Upper lobe of left lung (tissue), 6 donors: Measurements from ENCODE around the gene BNIP5. TPM values are rescaled to one million over a fixed set of nuclear protein-coding genes. Genes with fewer than 3 reads are reported as not detected.

ENCODE experiments used
- ATAC-seq, 2 donors: fragments of 200-7000 bp; cut with Tn5 transposase; one replicate each; pipeline ENCODE4 v1.9.1; 2022; ENCODE audit warnings: mild to moderate bottlenecking in 2 of 2, moderate library complexity in 2 of 2; ENCODE audit not compliant: low FRiP score in 2 of 2
- DNase-seq, 2 donors: peaks; one replicate each; pipeline ENCODE4 v3.0.0-alpha.2; 2019 to 2020
- H3K27ac ChIP-seq, 4 donors: fragments of 200-600 bp; sonication (generic); one replicate each; pipeline ENCODE4 v1.5.1; 2016 to 2019
- H3K27me3 ChIP-seq, 4 donors: fragments of 200-600 bp; sonication (generic); one replicate each; pipeline ENCODE4 v1.5.1; 2017 to 2019
- H3K36me3 ChIP-seq, 4 donors: fragments of 200-600 bp; sonication (generic); one replicate each; pipeline ENCODE4 v1.5.1; 2016 to 2019
- H3K4me1 ChIP-seq, 4 donors: fragments of 200-600 bp; sonication (generic); one replicate each; pipeline ENCODE4 v1.5.1; 2018 to 2019
- H3K4me3 ChIP-seq, 4 donors: fragments of 200-600 bp; sonication (generic); one replicate each; pipeline ENCODE4 v1.5.1; 2017 to 2019; ENCODE audit warnings: mild to moderate bottlenecking in 2 of 4, moderate library complexity in 1 of 4
- H3K9me3 ChIP-seq, 4 donors: fragments of 200-600 bp; sonication (generic); one replicate each; pipeline ENCODE4 v1.5.1; 2018 to 2019
- EP300 ChIP-seq, 4 donors: sonication (generic); formaldehyde crosslinking; IDR thresholded peaks; one replicate each; pipeline ENCODE4 v1.5.1; 2017; ENCODE audit warnings: antibody characterized with exemption in 4 of 4, control low read depth in 2 of 4
- POLR2A ChIP-seq, 4 donors: fragments of 450-650 bp; IDR thresholded peaks; one replicate each; pipeline ENCODE4 v1.5.1; 2016 to 2017; ENCODE audit warnings: antibody characterized with exemption in 4 of 4, mild to moderate bottlenecking in 2 of 4
- POLR2AphosphoS5 ChIP-seq, 2 donors: sonication (generic); formaldehyde crosslinking; IDR thresholded peaks; one replicate each; pipeline ENCODE4 v1.5.1; 2017; ENCODE audit warnings: antibody characterized with exemption in 2 of 2
- WGBS, 2 donors: methylation state at CpG; one replicate each; pipeline ENCODE4 v1.1.5; 2017 to 2018; 5-methylcytosine and 5-hydroxymethylcytosine counted together
- total RNA-seq, 6 donors: library from RNA; depleted of rRNA in 4 of 6; stranded (reverse); fragments of >200 nt in 4 of 6; gene quantifications; one replicate each; pipeline versions ENCODE4 v1.1.0 to v1.2.1, GENCODE V29; 2016 to 2021
- TF ChIP-seq, protein P1 (sequence below), 6 experiments: fragments of 450-650 bp in 4 of 6; fragments of 200-600 bp in 2 of 6; sonication (generic) in 2 of 6; IDR thresholded peaks; one replicate each; pipeline ENCODE4 v1.5.1; 2016 to 2019; ENCODE audit warnings: antibody characterized with exemption in 6 of 6
- donor health status: DM: no; HTN: no; CAD: no; lungs with moderate emphysema.
- donor health status: DM: no; HTN: yes; CAD: no; lungs with severe emphysema.

BNIP5 gene
- total RNA-seq, 6 donors from 2014 or later: 0.10 TPM; not detected in 5

DNA sequence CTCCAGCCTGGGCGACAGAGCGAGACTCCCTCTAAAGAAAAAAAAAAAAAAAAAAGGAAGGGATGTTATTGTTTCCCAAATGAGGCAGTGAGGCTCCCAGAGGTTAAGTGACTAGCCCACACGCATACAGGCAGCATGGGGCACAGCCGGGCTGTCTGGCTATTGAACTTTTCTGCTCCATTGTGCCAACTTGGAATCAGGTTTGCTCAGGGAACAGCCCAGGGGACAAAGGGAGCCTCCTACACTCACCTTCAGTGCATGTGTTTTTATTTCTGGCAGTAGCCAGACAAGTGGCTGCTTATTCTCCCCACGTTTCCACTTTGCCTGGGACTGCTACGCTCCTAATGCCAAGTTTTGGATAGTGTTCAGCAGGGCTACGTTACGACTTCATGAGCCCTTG is 40.1 kb upstream of the BNIP5 start:
- no peaks in the 10 kb centered on the region for H3K9me3 ChIP-seq
- ATAC-seq (no peak), DNase-seq (no peak)
- WGBS, 2 donors: 91 to 96% methylated on average over 8 of the region's 8 CpGs
- H3K4me1 ChIP-seq: no peaks in the 10 kb centered on the region
- H3K27me3 ChIP-seq: no peaks in the 10 kb centered on the region
- no peaks in the 10 kb centered on the region for H3K36me3 ChIP-seq
- no peak overlapping the region for H3K4me3 ChIP-seq
- H3K27ac ChIP-seq: no peak overlapping the region
- TF ChIP-seq POLR2A (IDR thresholded peaks at IDR 0.05) (no peak), POLR2AphosphoS5 (IDR thresholded peaks at IDR 0.05) (no peak), EP300 (IDR thresholded peaks at IDR 0.05) (no peak)
- TF ChIP-seq, protein P1, sequence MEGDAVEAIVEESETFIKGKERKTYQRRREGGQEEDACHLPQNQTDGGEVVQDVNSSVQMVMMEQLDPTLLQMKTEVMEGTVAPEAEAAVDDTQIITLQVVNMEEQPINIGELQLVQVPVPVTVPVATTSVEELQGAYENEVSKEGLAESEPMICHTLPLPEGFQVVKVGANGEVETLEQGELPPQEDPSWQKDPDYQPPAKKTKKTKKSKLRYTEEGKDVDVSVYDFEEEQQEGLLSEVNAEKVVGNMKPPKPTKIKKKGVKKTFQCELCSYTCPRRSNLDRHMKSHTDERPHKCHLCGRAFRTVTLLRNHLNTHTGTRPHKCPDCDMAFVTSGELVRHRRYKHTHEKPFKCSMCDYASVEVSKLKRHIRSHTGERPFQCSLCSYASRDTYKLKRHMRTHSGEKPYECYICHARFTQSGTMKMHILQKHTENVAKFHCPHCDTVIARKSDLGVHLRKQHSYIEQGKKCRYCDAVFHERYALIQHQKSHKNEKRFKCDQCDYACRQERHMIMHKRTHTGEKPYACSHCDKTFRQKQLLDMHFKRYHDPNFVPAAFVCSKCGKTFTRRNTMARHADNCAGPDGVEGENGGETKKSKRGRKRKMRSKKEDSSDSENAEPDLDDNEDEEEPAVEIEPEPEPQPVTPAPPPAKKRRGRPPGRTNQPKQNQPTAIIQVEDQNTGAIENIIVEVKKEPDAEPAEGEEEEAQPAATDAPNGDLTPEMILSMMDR (IDR thresholded peaks at IDR 0.05): no peak

DNA sequence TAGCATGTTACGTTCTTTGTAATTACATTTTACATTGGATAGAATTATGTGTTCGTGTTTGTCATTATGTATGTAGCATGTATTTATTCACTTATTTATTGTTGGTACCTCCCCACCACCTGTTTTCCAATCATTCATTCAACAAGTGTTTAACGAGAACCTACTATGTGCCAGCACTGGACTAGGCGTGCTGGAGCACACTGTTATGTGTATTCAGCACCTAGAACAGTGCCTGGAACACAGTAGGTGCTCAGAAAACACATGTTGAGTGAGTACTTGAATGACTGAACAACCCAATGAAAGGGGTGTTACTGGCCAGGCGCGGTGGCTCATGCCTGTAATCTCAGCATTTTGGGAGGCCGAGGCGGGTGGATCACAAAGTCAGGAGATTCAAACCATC is 39.5 kb upstream of the BNIP5 start:
- no peak for TF ChIP-seq EP300 (IDR thresholded peaks at IDR 0.05)
- TF ChIP-seq POLR2A (IDR thresholded peaks at IDR 0.05): no peak
- TF ChIP-seq POLR2AphosphoS5 (IDR thresholded peaks at IDR 0.05): no peak
- TF ChIP-seq, protein P1 (IDR thresholded peaks at IDR 0.05): no peak
- Histone ChIP-seq H3K27ac (no peak overlapping the region), H3K4me1 (no peaks in the 10 kb centered on the region), H3K27me3 (no peaks in the 10 kb centered on the region), H3K9me3 (no peaks in the 10 kb centered on the region), H3K36me3 (no peaks in the 10 kb centered on the region), H3K4me3 (no peak overlapping the region)
- DNase-seq (no peak), ATAC-seq (no peak)
- 97% methylated on average over 8 of the region's 8 CpGs for WGBS, 2 donors

DNA sequence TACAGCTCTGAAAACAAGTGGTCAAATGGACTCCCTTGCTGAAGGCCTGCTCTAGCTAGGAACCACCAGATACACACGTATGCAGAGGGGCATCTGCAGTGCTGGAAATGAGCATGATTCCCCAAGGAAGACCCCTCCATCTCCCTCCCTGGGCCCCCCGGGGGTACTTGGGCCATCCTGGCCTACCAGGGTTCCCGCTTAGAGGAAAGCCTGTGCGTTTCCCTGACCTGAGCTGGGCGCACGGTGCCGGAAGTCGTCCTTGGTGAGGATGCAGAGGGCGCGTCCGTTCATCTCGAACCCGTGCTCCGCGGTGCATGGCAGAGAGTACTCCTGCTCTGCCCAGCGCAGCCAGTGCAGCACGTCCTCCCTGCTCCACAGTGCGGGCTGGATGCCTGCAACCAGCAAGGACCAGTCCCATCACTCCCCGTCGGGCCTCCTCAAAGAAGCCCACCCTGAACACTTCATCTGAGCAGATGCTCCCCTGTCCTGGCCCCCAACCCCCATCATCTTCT is 39.0 kb upstream of the BNIP5 start:
- 94 to 96% methylated on average over 19 to 20 of the region's 20 CpGs for WGBS, 2 donors
- TF ChIP-seq POLR2AphosphoS5 (IDR thresholded peaks at IDR 0.05): no peak
- no peak for TF ChIP-seq POLR2A (IDR thresholded peaks at IDR 0.05)
- no peak for TF ChIP-seq EP300 (IDR thresholded peaks at IDR 0.05)
- TF ChIP-seq, protein P1 (IDR thresholded peaks at IDR 0.05): no peak
- no peaks in the 10 kb centered on the region for H3K36me3 ChIP-seq
- H3K4me3 ChIP-seq: no peak overlapping the region
- DNase-seq (peak in 1 of 2 donors; percentile 49), ATAC-seq (no peak)
- H3K4me1 ChIP-seq: no peaks in the 10 kb centered on the region
- no peaks in the 10 kb centered on the region for H3K27me3 ChIP-seq
- H3K27ac ChIP-seq: no peak overlapping the region
- no peaks in the 10 kb centered on the region for H3K9me3 ChIP-seq

DNA sequence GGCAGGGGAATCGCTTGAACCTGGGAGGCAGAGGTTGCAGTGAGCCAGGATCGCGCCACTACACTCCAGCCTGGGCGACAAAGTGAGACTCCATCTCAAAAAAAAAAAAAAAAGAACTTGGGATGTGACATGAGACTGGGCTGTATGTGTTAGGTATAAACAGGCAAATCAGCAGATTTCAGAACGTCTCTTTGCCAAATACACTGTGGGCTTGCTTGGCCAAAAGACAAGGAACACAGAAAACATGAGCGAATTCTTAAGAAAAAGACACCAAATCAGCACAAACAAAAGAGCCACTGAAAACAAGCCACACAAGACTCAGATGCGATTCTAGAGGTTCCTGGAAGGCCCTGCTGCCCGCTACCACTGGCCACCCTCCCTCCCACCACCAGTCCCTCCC is 38.3 kb upstream of the BNIP5 start:
- no peak overlapping the region for H3K4me3 ChIP-seq
- ATAC-seq (no peak), DNase-seq (no peak)
- H3K4me1 ChIP-seq: peaks cover 0 to 3% (median 0%) of the 10 kb centered on the region in 4 donors
- whole genome bisulfite sequencing, 2 donors: 81 to 85% methylated on average over 8 of the region's 8 CpGs
- H3K9me3 ChIP-seq: no peaks in the 10 kb centered on the region
- no peaks in the 10 kb centered on the region for H3K27me3 ChIP-seq
- no peaks in the 10 kb centered on the region for H3K36me3 ChIP-seq
- TF ChIP-seq POLR2AphosphoS5 (IDR thresholded peaks at IDR 0.05) (no peak), POLR2A (IDR thresholded peaks at IDR 0.05) (no peak), EP300 (IDR thresholded peaks at IDR 0.05) (no peak)
- TF ChIP-seq, protein P1 (IDR thresholded peaks at IDR 0.05): no peak
- H3K27ac ChIP-seq: no peak overlapping the region

DNA sequence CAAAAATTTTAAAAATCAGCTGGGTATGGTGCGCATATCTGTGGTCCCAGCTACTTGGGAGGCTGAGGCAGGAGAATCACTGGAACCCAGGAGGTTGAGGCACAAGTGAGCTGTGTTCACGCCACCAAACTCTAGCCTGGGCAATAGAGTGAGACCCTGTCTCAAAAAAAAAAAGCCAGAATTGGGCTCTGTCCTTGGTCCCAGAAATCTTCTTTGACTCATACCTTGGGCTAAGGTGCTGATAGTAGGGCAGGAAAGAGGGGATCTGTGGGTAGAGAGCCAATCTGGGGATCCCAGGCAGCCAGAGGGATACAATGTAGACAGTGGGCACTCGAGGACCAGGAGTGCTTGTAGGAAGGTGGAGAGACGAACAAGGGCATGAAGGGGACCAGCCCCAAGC is 37.5 kb upstream of the BNIP5 start:
- Histone ChIP-seq H3K27me3 (no peaks in the 10 kb centered on the region), H3K9me3 (no peaks in the 10 kb centered on the region), H3K4me1 (peaks cover 0 to 8% (median 4%) of the 10 kb centered on the region in 4 donors), H3K36me3 (no peaks in the 10 kb centered on the region), H3K4me3 (no peak overlapping the region), H3K27ac (no peak overlapping the region)
- ATAC-seq (no peak), DNase-seq (no peak)
- WGBS, 2 donors: 86 to 91% methylated on average over 4 of the region's 4 CpGs
- TF ChIP-seq, protein P1 (IDR thresholded peaks at IDR 0.05): no peak
- TF ChIP-seq EP300 (IDR thresholded peaks at IDR 0.05): no peak
- TF ChIP-seq POLR2AphosphoS5 (IDR thresholded peaks at IDR 0.05): no peak
- TF ChIP-seq POLR2A (IDR thresholded peaks at IDR 0.05): no peak
